Large intestine (tissue), 3 donors: ENCODE results near the gene PHACTR1. TPM values are rescaled to one million over a fixed set of nuclear protein-coding genes. Genes with fewer than 3 reads are reported as not detected.
"Not testable (repeated sequence)": the region's sequence is repeated elsewhere in the genome, so short reads cannot be mapped to it uniquely, and the experiment has no call there.

Source experiments
- DNase-seq, 2 donors: peaks; one replicate each; pipeline versions ENCODE4 v3.0.0 to v3.0.0-alpha.2; 2013
- H3K27ac ChIP-seq: one replicate; pipeline ENCODE4 v1.5.1; 2013; ENCODE audit warnings: low read length
- H3K27me3 ChIP-seq: 2 replicates; pipeline ENCODE4 v1.6.1; 2013; ENCODE audit warnings: low read length; ENCODE audit not compliant: control insufficient read depth, insufficient read depth
- H3K36me3 ChIP-seq: 2 replicates; pipeline ENCODE4 v1.6.1; 2013; ENCODE audit warnings: low read length; ENCODE audit not compliant: control insufficient read depth, insufficient read depth
- H3K4me1 ChIP-seq: one replicate; pipeline ENCODE4 v1.6.1; 2013; ENCODE audit warnings: low read length; ENCODE audit not compliant: control insufficient read depth, insufficient read depth
- H3K4me3 ChIP-seq: one replicate; pipeline ENCODE4 v1.5.1; 2013; ENCODE audit warnings: low read length
- H3K9me3 ChIP-seq: one replicate; pipeline ENCODE4 v1.6.1; 2013; ENCODE audit warnings: mild to moderate bottlenecking, low read depth, low read length, moderate library complexity; ENCODE audit not compliant: control insufficient read depth
- WGBS: methylation state at CpG from one replicate; pipeline ENCODE4 v1.1.5; 2013; ENCODE audit warnings: low lambda C conversion rate; ENCODE audit not compliant: insufficient coverage; 5-methylcytosine and 5-hydroxymethylcytosine counted together
- polyA plus RNA-seq: library from polyadenylated mRNA; unstranded; fragments of 120-200 nt; gene quantifications from one replicate; pipeline ENCODE4 v1.2.1, GENCODE V29; 2013

The PHACTR1 gene
- polyA plus RNA-seq, 1 donor, result 5.5 TPM

DNA sequence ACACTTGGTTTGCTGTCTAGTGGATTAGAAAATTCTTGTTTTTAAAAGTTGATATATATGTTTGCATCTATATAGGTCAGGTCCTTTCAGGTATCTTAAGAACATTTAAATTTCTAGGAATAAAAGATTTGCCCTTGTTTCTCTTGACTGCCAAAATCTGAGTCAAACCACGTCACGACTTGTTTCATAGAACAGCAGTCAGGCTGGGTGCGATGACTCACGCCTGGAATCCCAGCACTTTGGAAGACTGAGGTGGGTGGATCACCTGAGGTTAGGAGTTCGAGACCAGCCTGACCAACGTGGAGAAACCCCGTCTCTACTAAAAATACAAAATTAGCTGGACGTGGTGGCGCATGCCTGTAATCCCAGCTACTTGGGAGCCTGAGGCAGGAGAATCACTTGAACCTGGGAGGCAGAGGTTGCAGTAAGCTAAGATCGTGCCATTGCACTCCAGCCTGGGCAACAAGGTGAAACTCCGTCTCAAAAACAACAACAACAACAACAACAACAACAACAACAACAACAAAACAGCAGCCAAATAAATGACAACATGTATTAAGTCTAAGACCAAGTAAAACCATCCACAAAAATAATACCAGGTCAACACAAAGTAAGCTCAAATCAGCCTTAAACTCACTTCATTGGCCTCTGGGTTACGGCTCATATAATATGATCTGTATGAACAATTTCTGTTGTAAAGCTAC is 46.3 kb downstream of the PHACTR1 start:
- DNase-seq, H3K9me3 ChIP-seq, H3K4me3 ChIP-seq, H3K27me3 ChIP-seq, H3K4me1 ChIP-seq, H3K27ac ChIP-seq, H3K36me3 ChIP-seq: not testable (repeated sequence)
- 100% methylated on average over 1 of the region's 12 CpGs for WGBS

DNA sequence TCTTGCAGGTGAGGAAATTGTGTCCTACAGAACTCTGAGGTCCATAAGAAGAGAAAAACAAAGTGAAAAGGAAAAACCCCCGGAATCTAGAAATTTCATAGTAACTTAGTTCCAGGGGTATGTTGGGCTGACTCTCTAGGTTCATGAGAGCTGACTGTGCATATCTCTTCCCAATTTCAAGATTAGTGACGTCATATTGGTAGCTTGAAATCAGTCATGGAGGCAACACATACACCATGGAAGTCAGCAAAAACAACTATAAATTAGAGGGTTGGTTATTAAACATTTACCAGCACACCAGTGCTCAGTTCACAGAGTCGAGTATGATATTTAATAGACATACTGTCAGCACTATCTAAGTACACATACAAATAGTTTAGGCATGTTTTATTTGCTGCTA is 49.8 kb downstream of the PHACTR1 start:
- DNase-seq, result no peak
- Histone ChIP-seq H3K36me3 (no peaks in the 10 kb centered on the region), H3K9me3 (no peaks in the 10 kb centered on the region), H3K4me1 (no peaks in the 10 kb centered on the region), H3K4me3 (no peak overlapping the region), H3K27ac (no peak overlapping the region), H3K27me3 (no peaks in the 10 kb centered on the region)
- WGBS, result 100% methylated on average over 1 of the region's 3 CpGs

- H3K4me3 ChIP-seq, result no peak overlapping the region
Measured at GRCh38 chr6:12767016-12767415, 50.4 kb downstream of the PHACTR1 start.

GRCh38 chr6:12769556-12770256 is 53.1 kb downstream of the PHACTR1 start:
- WGBS, result no CpG with 5 or more reads among the region's 9 CpGs
- no peaks in the 10 kb centered on the region for H3K9me3 ChIP-seq
- no peak overlapping the region for H3K4me3 ChIP-seq
- DNase-seq, result no peak
- no peaks in the 10 kb centered on the region for H3K27me3 ChIP-seq
- no peak overlapping the region for H3K27ac ChIP-seq
- no peaks in the 10 kb centered on the region for H3K4me1 ChIP-seq
- H3K36me3 ChIP-seq, result no peaks in the 10 kb centered on the region

More at GRCh38 chr6:12767016-12767415, 50.4 kb downstream of the PHACTR1 start:
- WGBS, result no CpG with 5 or more reads among the region's 3 CpGs
- Histone ChIP-seq H3K27ac (no peak overlapping the region), H3K4me1 (no peaks in the 10 kb centered on the region), H3K9me3 (no peaks in the 10 kb centered on the region), H3K36me3 (no peaks in the 10 kb centered on the region), H3K27me3 (no peaks in the 10 kb centered on the region)
- no peak for DNase-seq

- no peak for DNase-seq
- Histone ChIP-seq H3K9me3 (no peaks in the 10 kb centered on the region), H3K27ac (no peak overlapping the region), H3K27me3 (no peaks in the 10 kb centered on the region), H3K4me3 (no peak overlapping the region), H3K36me3 (no peaks in the 10 kb centered on the region), H3K4me1 (no peaks in the 10 kb centered on the region)
- WGBS, result no CpG with 5 or more reads among the region's 3 CpGs
Measured at GRCh38 chr6:12772416-12772815, 55.8 kb downstream of the PHACTR1 start.

GRCh38 chr6:12776291-12776690 is 59.7 kb downstream of the PHACTR1 start:
- Histone ChIP-seq H3K4me3 (no peak overlapping the region), H3K27ac (no peak overlapping the region), H3K36me3 (no peaks in the 10 kb centered on the region), H3K27me3 (peaks cover 2% of the 10 kb centered on the region), H3K9me3 (no peaks in the 10 kb centered on the region), H3K4me1 (no peaks in the 10 kb centered on the region)
- 60% methylated on average over 2 of the region's 4 CpGs for WGBS
- no peak for DNase-seq

DNA sequence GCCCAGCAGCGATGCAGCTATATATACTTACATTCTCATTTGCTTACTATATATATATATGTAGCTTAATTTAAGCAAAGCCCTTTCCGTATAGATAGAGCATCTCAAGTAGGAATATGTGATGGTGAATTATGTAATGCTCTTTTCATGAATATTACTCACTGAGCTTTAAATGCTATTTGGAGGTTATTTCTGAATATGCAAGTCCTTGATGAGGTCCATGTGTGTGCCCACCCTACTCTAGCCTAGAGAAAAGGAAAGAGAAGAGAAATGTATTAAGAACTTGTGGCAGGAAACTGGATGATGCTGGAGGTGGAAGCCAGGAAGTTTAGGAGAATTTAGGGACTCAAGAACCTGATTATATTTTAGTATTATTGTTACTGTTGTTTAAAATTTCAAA is 63.2 kb downstream of the PHACTR1 start:
- no peaks in the 10 kb centered on the region for H3K36me3 ChIP-seq
- no peaks in the 10 kb centered on the region for H3K9me3 ChIP-seq
- no peak for DNase-seq
- WGBS, result no CpG with 5 or more reads among the region's 2 CpGs
- H3K27ac ChIP-seq, result no peak overlapping the region
- H3K4me3 ChIP-seq, result no peak overlapping the region
- no peaks in the 10 kb centered on the region for H3K4me1 ChIP-seq
- H3K27me3 ChIP-seq, result peaks cover 2% of the 10 kb centered on the region

GRCh38 chr6:12782136-12782535 is 65.6 kb downstream of the PHACTR1 start:
- H3K4me3 ChIP-seq, result no peak overlapping the region
- DNase-seq, result no peak
- no peaks in the 10 kb centered on the region for H3K36me3 ChIP-seq
- no peak overlapping the region for H3K27ac ChIP-seq
- WGBS, result no CpG with 5 or more reads among the region's 5 CpGs
- no peaks in the 10 kb centered on the region for H3K9me3 ChIP-seq
- H3K27me3 ChIP-seq, result peaks cover 2% of the 10 kb centered on the region
- no peaks in the 10 kb centered on the region for H3K4me1 ChIP-seq

DNA sequence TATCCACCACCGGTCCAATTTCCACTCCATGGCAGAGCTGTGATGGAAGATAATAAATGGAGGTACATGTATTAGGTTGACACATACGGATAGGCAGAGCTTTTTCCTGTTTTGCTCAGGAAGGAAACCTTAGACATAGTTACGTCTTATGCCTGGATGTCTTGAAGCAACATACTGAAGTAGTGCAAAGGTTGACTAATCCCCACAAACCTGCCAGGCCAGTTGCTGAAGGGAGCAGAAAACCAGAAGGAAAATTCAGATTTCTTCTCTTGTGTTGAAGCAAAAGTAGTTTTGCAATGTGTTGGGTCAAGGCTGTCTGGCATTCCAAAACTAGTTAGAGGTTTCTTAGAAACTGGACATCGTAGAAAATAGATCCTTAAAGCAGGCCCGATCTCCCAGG is 68.7 kb downstream of the PHACTR1 start:
- H3K27me3 ChIP-seq, result peaks cover 2% of the 10 kb centered on the region
- no peak overlapping the region for H3K27ac ChIP-seq
- H3K4me3 ChIP-seq, result no peak overlapping the region
- no peak for DNase-seq
- 74% methylated on average over 4 of the region's 5 CpGs for WGBS
- no peaks in the 10 kb centered on the region for H3K36me3 ChIP-seq
- no peaks in the 10 kb centered on the region for H3K9me3 ChIP-seq
- no peaks in the 10 kb centered on the region for H3K4me1 ChIP-seq

- WGBS, result 83% methylated on average over 1 of the region's 4 CpGs
- H3K4me1 ChIP-seq, result no peaks in the 10 kb centered on the region
- no peaks in the 10 kb centered on the region for H3K36me3 ChIP-seq
- DNase-seq, result no peak
- H3K27ac ChIP-seq, result no peak overlapping the region
- no peaks in the 10 kb centered on the region for H3K9me3 ChIP-seq
- H3K4me3 ChIP-seq, result no peak overlapping the region
- H3K27me3 ChIP-seq, result no peaks in the 10 kb centered on the region
Measured at GRCh38 chr6:12785921-12786320, 69.4 kb downstream of the PHACTR1 start.

- Histone ChIP-seq H3K27ac (no peak overlapping the region), H3K9me3 (no peaks in the 10 kb centered on the region), H3K36me3 (no peaks in the 10 kb centered on the region), H3K4me1 (no peaks in the 10 kb centered on the region), H3K4me3 (no peak overlapping the region), H3K27me3 (no peaks in the 10 kb centered on the region)
- DNase-seq, result no peak
- 86% methylated on average over 1 of the region's 6 CpGs for WGBS
Measured at GRCh38 chr6:12791371-12791770, 74.8 kb downstream of the PHACTR1 start.
